Breast epithelium (tissue), 4 donors: ENCODE measurements around the gene HMCES. TPM values are rescaled to one million over a fixed set of nuclear protein-coding genes. Genes with fewer than 3 reads are reported as not detected.

Source experiments
- DNase-seq, 2 donors: peaks; one replicate each; pipeline ENCODE4 v3.0.0-alpha.2; 2019; ENCODE audit warnings: low spot score in 2 of 2
- H3K27ac ChIP-seq, 2 donors: fragments of 200-600 bp; sonication (generic) in 1 of 2; one replicate each; pipeline ENCODE4 v1.5.1; 2016 to 2019; ENCODE audit warnings: mild to moderate bottlenecking in 1 of 2
- H3K27me3 ChIP-seq, 2 donors: fragments of 200-600 bp; sonication (generic) in 1 of 2; one replicate each; pipeline versions ENCODE4 v1.5.1 to v1.6.0; 2017 to 2019; ENCODE audit warnings: control low read depth in 1 of 2, mild to moderate bottlenecking in 1 of 2
- H3K36me3 ChIP-seq: fragments of 200-600 bp; one replicate; pipeline ENCODE4 v1.5.1; 2019
- H3K4me1 ChIP-seq, 2 donors: fragments of 200-600 bp; sonication (generic); one replicate each; pipeline ENCODE4 v1.5.1; 2016 to 2019; ENCODE audit warnings: control low read depth in 1 of 2
- H3K4me3 ChIP-seq, 3 donors: fragments of 200-600 bp; sonication (generic); 1 replicate in 2 of 3; 2 replicates in 1 of 3; pipeline ENCODE4 v1.5.1; 2016 to 2019; ENCODE audit warnings: mild to moderate bottlenecking in 3 of 3, moderate library complexity in 2 of 3
- H3K9me3 ChIP-seq, 2 donors: fragments of 200-600 bp; sonication (generic) in 1 of 2; one replicate each; pipeline ENCODE4 v1.5.1; 2016 to 2019; ENCODE audit warnings: control low read depth in 1 of 2
- CTCF ChIP-seq, 3 donors: fragments of 450-650 bp; IDR thresholded peaks; one replicate each; pipeline ENCODE4 v1.5.1; 2016 to 2017; ENCODE audit warnings: antibody characterized with exemption in 3 of 3, mild to moderate bottlenecking in 3 of 3, moderate library complexity in 3 of 3
- POLR2A ChIP-seq: fragments of 450-650 bp; IDR thresholded peaks from one replicate; pipeline ENCODE4 v1.6.1; 2016; ENCODE audit warnings: antibody characterized with exemption, mild to moderate bottlenecking, moderate library complexity
- POLR2AphosphoS5 ChIP-seq, 3 donors: sonication (generic); formaldehyde crosslinking; IDR thresholded peaks; one replicate each; pipeline ENCODE4 v1.6.1; 2017; ENCODE audit warnings: antibody characterized with exemption in 3 of 3
- intact Hi-C: fragments of 100-400 bp; cut with DNase I; formaldehyde crosslinking; loops from one replicate; pipeline ENCODE4 v1.15.1; 2023; ENCODE audit warnings: low total_unique reads
- total RNA-seq, 3 donors: library from RNA; depleted of rRNA; stranded (reverse); fragments of >200 nt; gene quantifications; one replicate each; pipeline ENCODE4 v1.1.0, GENCODE V29; 2016

HMCES gene
- total RNA-seq, 3 donors from 2014 or later: 32.3 to 40.5 (median 32.8) TPM

- no peak for DNase-seq
- no peak overlapping the region for H3K4me3 ChIP-seq
- H3K27ac ChIP-seq: no peak overlapping the region
- intact Hi-C loops: no loop called here
- no peaks in the 10 kb centered on the region for H3K9me3 ChIP-seq
- H3K4me1 ChIP-seq: no peaks in the 10 kb centered on the region
- H3K36me3 ChIP-seq: no peaks in the 10 kb centered on the region
- TF ChIP-seq POLR2AphosphoS5 (IDR thresholded peaks at IDR 0.05): no peak
- no peaks in the 10 kb centered on the region for H3K27me3 ChIP-seq
Observed at GRCh38 chr3:129325383-129325782, 46.7 kb downstream of the HMCES start.

GRCh38 chr3:129326138-129326537 is 47.5 kb downstream of the HMCES start:
- DNase-seq: no peak
- no peaks in the 10 kb centered on the region for H3K4me1 ChIP-seq
- no peak overlapping the region for H3K27ac ChIP-seq
- no peaks in the 10 kb centered on the region for H3K9me3 ChIP-seq
- intact Hi-C loops: no loop called here
- no peaks in the 10 kb centered on the region for H3K27me3 ChIP-seq
- TF ChIP-seq POLR2A: no peak
- no peak for TF ChIP-seq CTCF (IDR thresholded peaks at IDR 0.05)
- TF ChIP-seq POLR2AphosphoS5 (IDR thresholded peaks at IDR 0.05): no peak
- H3K36me3 ChIP-seq: no peaks in the 10 kb centered on the region
- no peak overlapping the region for H3K4me3 ChIP-seq

GRCh38 chr3:129326595-129326994 is 47.9 kb downstream of the HMCES start:
- no peak for TF ChIP-seq POLR2AphosphoS5 (IDR thresholded peaks at IDR 0.05)
- TF ChIP-seq POLR2A: no peak
- no peak for TF ChIP-seq CTCF (IDR thresholded peaks at IDR 0.05)
- DNase-seq: no peak

GRCh38 chr3:129327510-129327909 is 48.8 kb downstream of the HMCES start:
- intact Hi-C loops: no loop called here
- Histone ChIP-seq H3K4me1 (no peaks in the 10 kb centered on the region), H3K36me3 (no peaks in the 10 kb centered on the region), H3K9me3 (no peaks in the 10 kb centered on the region), H3K27me3 (no peaks in the 10 kb centered on the region), H3K27ac (no peak overlapping the region), H3K4me3 (no peak overlapping the region)
- no peak for TF ChIP-seq CTCF (IDR thresholded peaks at IDR 0.05)
- TF ChIP-seq POLR2AphosphoS5 (IDR thresholded peaks at IDR 0.05): no peak
- TF ChIP-seq POLR2A: no peak
- DNase-seq: no peak

More at GRCh38 chr3:129326595-129326994, 47.9 kb downstream of the HMCES start:
- Histone ChIP-seq H3K27me3 (no peaks in the 10 kb centered on the region), H3K9me3 (no peaks in the 10 kb centered on the region), H3K4me1 (no peaks in the 10 kb centered on the region), H3K27ac (no peak overlapping the region), H3K4me3 (no peak overlapping the region), H3K36me3 (no peaks in the 10 kb centered on the region)
- intact Hi-C loops: no loop called here

- Histone ChIP-seq H3K36me3 (no peaks in the 10 kb centered on the region), H3K4me3 (no peak overlapping the region), H3K9me3 (no peaks in the 10 kb centered on the region), H3K4me1 (no peaks in the 10 kb centered on the region), H3K27me3 (no peaks in the 10 kb centered on the region), H3K27ac (no peak overlapping the region)
- intact Hi-C loops: no loop called here
- TF ChIP-seq POLR2AphosphoS5 (IDR thresholded peaks at IDR 0.05): no peak
- TF ChIP-seq CTCF (IDR thresholded peaks at IDR 0.05): no peak
- no peak for TF ChIP-seq POLR2A
- DNase-seq: no peak
Observed at GRCh38 chr3:129329858-129330257, 51.2 kb downstream of the HMCES start.

GRCh38 chr3:129330409-129330808 is 51.7 kb downstream of the HMCES start:
- H3K36me3 ChIP-seq: no peaks in the 10 kb centered on the region
- no peak for TF ChIP-seq CTCF (IDR thresholded peaks at IDR 0.05)
- no peak for TF ChIP-seq POLR2A
- no peak for TF ChIP-seq POLR2AphosphoS5 (IDR thresholded peaks at IDR 0.05)
- no peaks in the 10 kb centered on the region for H3K27me3 ChIP-seq
- DNase-seq: no peak
- H3K9me3 ChIP-seq: no peaks in the 10 kb centered on the region
- H3K4me1 ChIP-seq: no peaks in the 10 kb centered on the region
- H3K4me3 ChIP-seq: no peak overlapping the region
- intact Hi-C loops: no loop called here
- H3K27ac ChIP-seq: no peak overlapping the region
